Measurements from ENCODE around the gene GJC3. TPM values are rescaled to one million over a fixed set of nuclear protein-coding genes. Genes with fewer than 3 reads are reported as not detected.

The GJC3 gene
- total RNA-seq, 1 donor from 2014 or later = 0.14 TPM

Other genes starting within 250 kb of the GJC3 start
- not detected in 2 replicates for gene CYP3A5, start 249.6 kb downstream of the GJC3 start, total RNA-seq
- gene CYP3A7, start 194.4 kb downstream of the GJC3 start, total RNA-seq = not detected in 2 replicates
- gene CYP3A4, start 145.4 kb downstream of the GJC3 start, total RNA-seq = not detected in 2 replicates
- gene CYP3A43, start 101.6 kb downstream of the GJC3 start, total RNA-seq = not detected in 2 replicates
- gene OR2AE1, start 52.6 kb downstream of the GJC3 start, total RNA-seq = 0.30 TPM in 1 of 2 replicates, not detected in the other
- gene TRIM4, start 10.1 kb downstream of the GJC3 start, total RNA-seq = 27.3 and 28.3 TPM in 2 replicates
- not detected in 2 replicates for gene AZGP1, start 46.4 kb upstream of the GJC3 start, total RNA-seq
- 53.2 and 55.3 TPM in 2 replicates for gene ZKSCAN1, start 86.0 kb upstream of the GJC3 start, total RNA-seq
- gene ZSCAN21, start 120.2 kb upstream of the GJC3 start, total RNA-seq = 5.3 and 5.8 TPM in 2 replicates
- 25.3 and 26.7 TPM in 2 replicates for gene ZNF3, start 152.1 kb upstream of the GJC3 start, total RNA-seq
- gene COPS6, start 159.3 kb upstream of the GJC3 start, total RNA-seq = 101 and 102 TPM in 2 replicates
- gene MCM7, start 171.8 kb upstream of the GJC3 start, total RNA-seq = 336 and 353 TPM in 2 replicates
- 10.4 and 11.7 TPM in 2 replicates for gene AP4M1, start 172.0 kb upstream of the GJC3 start, total RNA-seq
- gene TAF6, start 189.7 kb upstream of the GJC3 start, total RNA-seq = 63.0 and 67.4 TPM in 2 replicates
- 29.5 and 30.1 TPM in 2 replicates for gene CNPY4, start 190.0 kb upstream of the GJC3 start, total RNA-seq
- gene MBLAC1, start 197.3 kb upstream of the GJC3 start, total RNA-seq = 2.7 and 3.8 TPM in 2 replicates
- gene LAMTOR4, start 219.3 kb upstream of the GJC3 start, total RNA-seq = 143 and 155 TPM in 2 replicates
- 49.5 and 50.9 TPM in 2 replicates for gene TRAPPC14, start 229.1 kb upstream of the GJC3 start, total RNA-seq
- gene GAL3ST4, start 239.0 kb upstream of the GJC3 start, total RNA-seq = 4.7 and 5.7 TPM in 2 replicates
- 7.0 and 8.5 TPM in 2 replicates for gene GPC2, start 247.8 kb upstream of the GJC3 start, total RNA-seq
- 19.2 and 21.7 TPM in 2 replicates for gene STAG3, start 248.3 kb upstream of the GJC3 start, total RNA-seq

Data from T-helper 2 cell treated with Interferon-gamma antibody and Interleukin-4, amounts not matched to agents 100 ng/mL and 5 ng/mL, for 36 hours (primary cell).